HS-27A (cell line): ENCODE results near the gene BCL6B.
A peak's percentile ranks its signal among the peaks of the same experiment; 100 is the strongest.

Experiments
- DNase-seq: peaks from one replicate; pipeline ENCODE4 v3.0.0-alpha.2; 2012; ENCODE audit warnings: low read depth, missing footprints

Gene BCL6B

GRCh38 chr17:7010523-7010922 is 12.3 kb upstream of the BCL6B start:
- no peak for DNase-seq

GRCh38 chr17:7011415-7011814 is 11.4 kb upstream of the BCL6B start:
- DNase-seq, result no peak

GRCh38 chr17:7011942-7012254 is 11.0 kb upstream of the BCL6B start:
- DNase-seq, result no peak

- DNase-seq, result peak; percentile 46
These were observed 8.4 kb upstream of the BCL6B start for GRCh38 chr17:7014261-7014994.

GRCh38 chr17:7014995-7015958 is 7.6 kb upstream of the BCL6B start:
- no peak for DNase-seq

- no peak for DNase-seq
These were observed 6.4 kb upstream of the BCL6B start for GRCh38 chr17:7016418-7016817.

- no peak for DNase-seq
These were observed 5.7 kb upstream of the BCL6B start for GRCh38 chr17:7016886-7017826.

GRCh38 chr17:7017827-7018200 is 5.0 kb upstream of the BCL6B start:
- no peak for DNase-seq

GRCh38 chr17:7018331-7018964 is 4.4 kb upstream of the BCL6B start:
- no peak for DNase-seq

GRCh38 chr17:7019367-7019766 is 3.5 kb upstream of the BCL6B start:
- DNase-seq, result no peak

GRCh38 chr17:7019839-7020519 is 2.9 kb upstream of the BCL6B start:
- no peak for DNase-seq

GRCh38 chr17:7020894-7021664 is 1.8 kb upstream of the BCL6B start:
- no peak for DNase-seq

GRCh38 chr17:7021993-7022778 is 664 bp upstream of the BCL6B start:
- no peak for DNase-seq

GRCh38 chr17:7023576-7024401 is 939 bp downstream of the BCL6B start:
- no peak for DNase-seq

- DNase-seq, result no peak
These were observed 1.5 kb downstream of the BCL6B start for GRCh38 chr17:7024402-7024785.

- no peak for DNase-seq
These were observed 2.4 kb downstream of the BCL6B start for GRCh38 chr17:7025245-7025644.

GRCh38 chr17:7026471-7027115 is 3.7 kb downstream of the BCL6B start:
- DNase-seq, result no peak

GRCh38 chr17:7027335-7027734 is 4.5 kb downstream of the BCL6B start:
- no peak for DNase-seq
